ENCODE measurements around the gene ZFAND2B. TPM values are rescaled to one million over a fixed set of nuclear protein-coding genes. Genes with fewer than 3 reads are reported as not detected.

The ZFAND2B gene
- total RNA-seq, 1 experiment from 2014 or later: 16.4 TPM

GRCh38 chr2:219215871-219216534 lies 9.4 kb downstream of the ZFAND2B start:
- no peaks in the 10 kb centered on the region for H3K9me3 Mint-ChIP-seq
- Histone ChIP-seq H4K91ac (ENCODE audit: insufficient read length, low read depth, low read length) (no peak overlapping the region), H3K4me1 (ENCODE audit: insufficient read depth, low read length) (no peaks in the 10 kb centered on the region), H2AFZ (ENCODE audit: low read length) (no peak overlapping the region), H3K23me2 (ENCODE audit: insufficient read length, low read depth, low read length, poor library complexity, severe bottlenecking) (peaks cover 7% of the 10 kb centered on the region), H2BK120ac (ENCODE audit: low read depth, low read length, poor library complexity, severe bottlenecking) (no peak overlapping the region), H4K8ac (replicated peaks; ENCODE audit: insufficient read length, low read depth, low read length) (no peak overlapping the region), H3K18ac (ENCODE audit: insufficient read length, low read depth, low read length) (no peak overlapping the region), H2AK5ac (ENCODE audit: insufficient read length, low read length) (no peak overlapping the region), H2BK15ac (ENCODE audit: low read depth, low read length) (no peak overlapping the region), H3K27ac (ENCODE audit: insufficient read length, low read depth, low read length) (no peak overlapping the region), H3K23ac (ENCODE audit: insufficient read length, low read depth, low read length) (no peak overlapping the region), H3K4ac (ENCODE audit: low read depth, low read length) (no peak overlapping the region), H3K27me3 (ENCODE audit: insufficient read depth, low read length) (no peaks in the 10 kb centered on the region), H3K4me2 (ENCODE audit: insufficient read depth, insufficient read length, low read length) (no peak overlapping the region), H2BK5ac (ENCODE audit: insufficient read length, low read length) (no peak overlapping the region), H3K9ac (ENCODE audit: extremely low read depth, insufficient read length, low read length) (no peak overlapping the region), H2BK20ac (ENCODE audit: low read depth, low read length, poor library complexity, severe bottlenecking) (no peak overlapping the region), H4K5ac (ENCODE audit: insufficient read length, low read depth, low read length) (no peak overlapping the region), H3T11ph (ENCODE audit: low read length) (no peak overlapping the region), H3K14ac (ENCODE audit: insufficient read depth, low read length) (no peak overlapping the region), H4K20me1 (ENCODE audit: control insufficient read depth, insufficient read depth, insufficient read length) (no peaks in the 10 kb centered on the region), H3K79me1 (ENCODE audit: insufficient read depth, low read depth, low read length, poor library complexity, severe bottlenecking) (no peaks in the 10 kb centered on the region), H3K56ac (ENCODE audit: insufficient read length, low read depth, low read length) (no peak overlapping the region), H3K9me3 (ENCODE audit: control insufficient read depth, low read depth, low read length) (no peaks in the 10 kb centered on the region), H3K79me2 (ENCODE audit: insufficient read depth, low read length) (no peaks in the 10 kb centered on the region), H2BK12ac (ENCODE audit: insufficient read length, low read depth, low read length) (no peak overlapping the region)
- H3K4me3 Mint-ChIP-seq: peak overlapping the region in 1 of 2 experiments; percentile 38; a peak in 2 of 5 replicates
- peaks cover 19 to 23% of the 10 kb centered on the region in 2 experiments for H3K4me1 Mint-ChIP-seq
- peaks cover 20 to 61% (median 51%) of the 10 kb centered on the region in 3 experiments for H3K36me3 Mint-ChIP-seq (ENCODE audit: insufficient read depth in 1 of 3, low read depth in 3 of 3)
- peak overlapping the region in 2 of 3 experiments; percentile 40 to 49; a peak in 1 of 7 replicates for H3K27ac Mint-ChIP-seq
- TF ChIP-seq CTCF (conservative IDR thresholded peaks at IDR 0.05): no peak
- H3K27me3 Mint-ChIP-seq (ENCODE audit: low read depth): peaks cover 3% of the 10 kb centered on the region; the same call in 1 of the 2 replicates
- WGBS (ENCODE audit: extremely low coverage, insufficient read length, low lambda C conversion rate): no CpG with 5 or more reads among the region's 27 CpGs
- DNase-seq: peak; percentile 57
